ENCODE data around the gene ENKUR.
"Not testable (repeated sequence)": the region's sequence is repeated elsewhere in the genome, so short reads cannot be mapped to it uniquely, and the experiment has no call there.

ENKUR gene

GRCh38 chr10:25018703-25019102 is 2.7 kb upstream of the ENKUR start:
- DNase-seq = no peak

GRCh38 chr10:25017661-25018060 is 1.7 kb upstream of the ENKUR start:
- DNase-seq = no peak

DNA sequence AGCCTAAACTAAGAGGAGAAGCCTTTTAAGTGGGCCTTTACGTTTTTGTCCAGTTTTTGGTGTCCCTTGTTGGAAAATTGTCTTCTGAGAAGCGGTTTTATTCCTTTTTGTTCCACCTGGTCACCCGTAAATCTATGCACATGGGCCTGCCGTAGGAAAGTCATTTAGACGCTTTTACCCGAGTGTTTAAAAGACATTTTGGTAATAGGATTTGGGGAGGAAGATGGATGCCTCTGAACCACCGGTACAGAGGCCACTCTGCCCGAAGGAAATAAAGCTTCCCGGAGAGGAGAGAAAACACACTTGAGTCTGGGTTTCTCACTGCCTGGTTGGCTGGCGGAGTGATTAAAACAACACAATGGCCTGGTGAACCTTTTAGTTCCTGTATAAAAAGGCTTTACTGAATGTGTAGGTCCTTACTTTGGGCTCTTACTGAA is 1.2 kb upstream of the ENKUR start:
- no peak for DNase-seq

- peak; percentile 93 for DNase-seq
Measured at GRCh38 chr10:25016376-25017153, 607 bp upstream of the ENKUR start, which contains the start of gene THNSL1. THNSL1 (plus strand) TSS chr10:25016612; CDS start chr10:25023224, 6,612 bp downstream.

GRCh38 chr10:25014579-25014978 is 1.4 kb downstream of the ENKUR start:
- no peak for DNase-seq

GRCh38 chr10:25011591-25011990 is 4.4 kb downstream of the ENKUR start:
- not testable (repeated sequence) for DNase-seq

- no peak for DNase-seq
Measured at GRCh38 chr10:24998044-24998443, 17.9 kb downstream of the ENKUR start.

DNA sequence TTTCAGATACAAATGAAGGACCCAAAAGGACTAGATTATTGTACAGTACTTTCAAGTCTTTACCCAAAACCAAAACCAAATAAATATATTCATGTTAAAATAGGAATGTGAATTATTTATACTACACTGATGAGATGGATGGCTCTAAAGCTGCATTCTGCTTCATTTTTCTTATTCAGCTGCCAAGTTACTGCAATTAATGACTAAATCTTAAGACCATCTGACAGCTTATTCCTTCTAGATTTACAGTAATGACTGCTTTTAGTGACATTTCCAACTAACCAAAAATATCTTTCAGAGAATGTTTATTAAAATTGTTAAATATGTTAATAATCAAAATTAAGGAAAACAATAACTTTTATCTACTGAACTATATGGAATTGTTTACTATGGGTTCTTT is 20.9 kb downstream of the ENKUR start:
- DNase-seq = no peak

- no peak for DNase-seq
Measured at GRCh38 chr10:24993237-24993958, 22.6 kb downstream of the ENKUR start.

- no peak for DNase-seq
Measured at GRCh38 chr10:24992512-24993133, 23.3 kb downstream of the ENKUR start.

DNA sequence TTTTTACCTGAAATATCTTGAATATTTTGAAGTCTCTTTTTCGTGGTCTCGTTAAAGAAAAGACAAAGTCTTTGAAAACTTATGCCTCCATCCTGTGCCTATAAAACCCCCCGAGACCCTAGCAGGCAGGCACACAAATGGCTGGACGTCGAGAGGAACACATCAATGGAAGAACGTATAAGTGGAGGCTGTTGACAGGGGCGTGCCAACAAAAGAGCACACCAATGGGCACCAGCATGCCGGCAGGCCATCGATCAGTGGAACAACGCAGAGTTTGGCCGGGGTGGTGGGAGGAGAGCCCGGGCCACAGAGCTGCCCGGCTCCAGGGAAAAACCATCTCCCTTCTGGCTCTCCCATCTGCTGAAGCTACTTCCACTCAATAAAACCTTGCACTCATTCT is 24.7 kb downstream of the ENKUR start:
- no peak for DNase-seq

DNA sequence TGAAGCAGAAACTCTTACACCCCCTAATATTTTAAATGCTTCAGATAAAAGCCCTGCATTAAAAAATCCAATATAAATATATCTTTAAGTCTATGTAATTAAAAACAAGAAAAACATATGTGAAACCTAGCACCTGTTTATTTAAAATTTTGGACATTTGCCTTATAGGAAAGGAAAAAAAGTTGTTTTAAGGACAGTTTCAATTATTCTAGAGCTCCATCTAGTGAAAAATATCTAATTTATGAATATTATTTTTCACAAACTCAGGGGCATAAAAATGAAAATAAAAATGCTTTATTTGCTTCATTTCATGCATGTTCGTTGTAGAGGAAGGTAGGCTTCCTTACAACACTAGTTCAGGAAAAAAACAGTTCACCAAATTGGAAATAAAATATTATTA is 26.1 kb downstream of the ENKUR start:
- DNase-seq = no peak

- DNase-seq = no peak
Measured at GRCh38 chr10:24988831-24989640, 26.9 kb downstream of the ENKUR start.

DNA sequence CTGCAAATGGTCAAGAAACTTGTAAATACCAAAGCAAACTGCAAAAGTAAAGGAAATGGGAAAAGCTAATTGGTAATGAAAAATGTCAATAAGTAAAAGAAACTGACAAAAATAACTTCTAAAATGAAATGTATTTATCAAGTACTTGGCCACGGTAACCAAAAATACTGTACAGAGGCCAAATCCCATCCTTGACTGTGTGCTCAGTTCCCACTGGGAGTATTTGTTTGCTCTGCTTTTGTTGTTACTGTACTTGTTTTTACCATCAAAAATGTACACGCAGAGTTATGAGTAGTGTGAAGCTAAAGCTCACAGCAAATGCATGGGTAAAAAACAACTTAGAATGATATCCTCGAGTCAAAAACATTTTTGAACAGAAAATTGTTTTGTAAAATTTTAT is 31.1 kb downstream of the ENKUR start:
- no peak for DNase-seq

GRCh38 chr10:24983946-24984345 is 32.0 kb downstream of the ENKUR start:
- no peak for DNase-seq

- DNase-seq = no peak
Measured at GRCh38 chr10:24983130-24983529, 32.8 kb downstream of the ENKUR start.

DNA sequence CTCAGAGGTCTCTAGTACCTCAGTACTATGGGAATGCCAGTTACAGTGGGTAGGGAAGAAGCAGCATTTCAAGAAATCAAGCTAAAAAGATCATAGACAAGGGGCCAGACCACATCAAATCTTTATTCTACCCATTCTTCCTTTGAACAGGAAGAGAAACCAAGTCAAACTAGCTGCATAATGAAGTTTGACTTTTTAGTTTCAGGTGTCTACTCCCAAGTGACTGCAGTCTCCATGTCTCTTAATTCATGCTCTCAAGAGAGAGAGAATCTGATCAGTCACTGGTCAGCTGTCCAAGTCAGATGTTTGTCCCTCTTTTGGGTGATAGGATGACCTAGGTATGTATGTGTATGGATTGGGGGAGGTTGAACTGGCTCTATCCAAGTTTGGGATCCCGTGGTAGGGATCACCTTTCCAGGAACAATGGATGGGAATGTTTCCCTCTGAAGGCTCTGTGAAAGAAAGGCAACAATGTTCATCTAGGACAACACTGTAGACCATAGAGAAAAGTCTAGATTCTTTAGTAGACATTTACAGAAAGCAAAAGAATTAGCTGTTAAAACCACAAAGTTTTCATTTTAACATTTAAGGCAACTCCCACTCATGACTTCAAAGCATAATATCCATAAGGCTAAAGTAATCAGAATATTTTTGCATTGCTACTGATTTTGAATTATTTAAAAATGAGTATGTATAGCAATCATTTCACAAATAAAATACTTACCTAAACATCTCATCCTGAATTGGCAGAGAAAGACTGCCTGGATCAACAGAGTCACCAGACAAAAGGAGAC is 33.4 kb downstream of the ENKUR start:
- no peak for DNase-seq

DNA sequence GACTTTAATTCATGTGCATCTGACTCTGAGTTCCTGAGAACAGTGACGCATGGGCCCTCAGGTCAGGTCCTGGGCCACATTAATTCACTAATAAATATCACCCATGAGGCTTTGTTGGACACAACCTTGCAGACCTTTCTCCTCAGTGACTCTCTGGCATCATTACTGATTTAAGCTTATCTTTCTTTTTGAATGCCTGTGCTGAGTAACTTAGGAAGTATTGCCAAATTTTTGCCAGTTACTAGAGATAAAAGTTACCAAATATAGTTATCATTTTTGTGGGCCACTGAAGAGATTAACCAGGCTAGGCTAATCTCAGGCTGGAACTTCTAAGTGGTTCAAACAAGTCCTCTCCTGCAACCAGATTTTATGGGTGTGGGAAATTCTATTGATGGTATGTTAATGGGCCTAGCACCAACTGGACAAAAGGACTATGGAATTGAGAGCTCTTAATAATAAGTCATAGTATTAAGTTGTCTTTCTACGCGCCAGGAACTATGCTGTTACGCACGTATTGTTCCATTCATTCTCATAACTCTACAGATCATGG is 34.7 kb downstream of the ENKUR start:
- DNase-seq = no peak

DNA sequence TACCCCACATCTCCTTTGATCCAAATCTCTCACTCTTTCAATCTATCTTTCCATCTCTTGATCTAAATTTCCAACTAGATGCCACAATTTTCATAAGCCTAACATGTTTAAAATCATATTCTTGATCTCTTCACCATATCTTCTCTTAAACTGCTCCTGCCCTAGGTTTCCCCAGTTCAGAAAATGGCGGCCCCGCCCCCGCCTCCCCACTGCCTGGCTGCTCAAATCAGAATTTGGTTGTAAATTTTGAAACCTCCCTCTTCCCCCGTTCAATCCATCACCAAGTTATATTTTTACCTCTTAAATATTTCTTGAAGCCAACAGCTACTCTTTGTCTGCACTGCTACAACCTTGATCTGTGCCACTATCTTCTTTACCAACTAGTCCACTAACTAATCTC is 36.3 kb downstream of the ENKUR start:
- DNase-seq = no peak

DNA sequence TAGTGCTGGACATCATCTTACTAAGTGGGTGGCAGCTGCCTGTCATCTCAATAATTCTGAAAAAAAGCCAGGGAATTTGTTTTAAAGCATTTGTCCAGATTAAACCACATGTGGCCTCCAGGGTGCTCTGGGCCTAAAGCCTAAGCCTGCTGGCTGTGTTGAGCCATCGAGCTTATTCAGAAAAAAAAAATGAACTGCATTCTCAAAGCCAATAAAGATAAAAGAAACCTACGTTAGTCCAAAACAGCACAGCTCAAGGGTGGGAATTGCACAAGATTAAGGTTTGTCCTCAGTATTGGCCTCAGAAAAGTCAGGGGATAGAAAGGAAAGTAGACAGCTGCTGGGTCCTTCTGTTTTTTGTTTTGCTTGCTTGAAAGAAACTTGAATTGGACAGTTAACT is 41.0 kb downstream of the ENKUR start:
- no peak for DNase-seq

GRCh38 chr10:24973163-24973562 is 42.8 kb downstream of the ENKUR start:
- DNase-seq = no peak

GRCh38 chr10:24971374-24971773 is 44.6 kb downstream of the ENKUR start:
- no peak for DNase-seq

Data from effector CD8-positive, alpha-beta T cell (primary cell).